Mesothelial cell of epicardium (in vitro differentiated cells): ENCODE measurements around the gene SYMPK. TPM values are rescaled to one million over a fixed set of nuclear protein-coding genes. Genes with fewer than 3 reads are reported as not detected.

Experiments
- DNase-seq, 2 experiments: peaks; one replicate each; pipeline ENCODE4 v3.0.0; 2021; ENCODE audit warnings: low spot score in 2 of 2; ENCODE audit not compliant: unreplicated experiment in 2 of 2
- H3K27ac Mint-ChIP-seq: 2 replicates; pipeline ENCODE4 v1.8.0; 2021; ENCODE audit warnings: mixed read lengths
- H3K27me3 Mint-ChIP-seq: 2 replicates; pipeline ENCODE4 v1.8.0; 2021; ENCODE audit warnings: low read depth, mixed read lengths
- H3K36me3 Mint-ChIP-seq: 2 replicates; pipeline ENCODE4 v1.8.0; 2021; ENCODE audit warnings: mixed read lengths
- H3K4me1 Mint-ChIP-seq: 2 replicates; pipeline ENCODE4 v1.8.0; 2021; ENCODE audit warnings: mixed read lengths
- H3K4me3 Mint-ChIP-seq: 2 replicates; pipeline ENCODE4 v1.8.0; 2021; ENCODE audit warnings: mild to moderate bottlenecking, moderate library complexity, mixed read lengths
- H3K9me3 Mint-ChIP-seq: 2 replicates; pipeline ENCODE4 v1.8.0; 2021; ENCODE audit warnings: mixed read lengths
- total RNA-seq: library from RNA; stranded (reverse); gene quantifications from 3 replicates; pipeline ENCODE4 v1.2.1, GENCODE V29; 2021
- TF ChIP-seq, protein P1 (sequence below): fragments of 200-600 bp; sonication (generic); IDR thresholded peaks from one replicate; pipeline ENCODE4 v1.5.0; 2021; ENCODE audit warnings: antibody characterized with exemption; ENCODE audit not compliant: unreplicated experiment

The SYMPK gene
- total RNA-seq, 1 donor from 2014 or later = 92.6 TPM

DNA sequence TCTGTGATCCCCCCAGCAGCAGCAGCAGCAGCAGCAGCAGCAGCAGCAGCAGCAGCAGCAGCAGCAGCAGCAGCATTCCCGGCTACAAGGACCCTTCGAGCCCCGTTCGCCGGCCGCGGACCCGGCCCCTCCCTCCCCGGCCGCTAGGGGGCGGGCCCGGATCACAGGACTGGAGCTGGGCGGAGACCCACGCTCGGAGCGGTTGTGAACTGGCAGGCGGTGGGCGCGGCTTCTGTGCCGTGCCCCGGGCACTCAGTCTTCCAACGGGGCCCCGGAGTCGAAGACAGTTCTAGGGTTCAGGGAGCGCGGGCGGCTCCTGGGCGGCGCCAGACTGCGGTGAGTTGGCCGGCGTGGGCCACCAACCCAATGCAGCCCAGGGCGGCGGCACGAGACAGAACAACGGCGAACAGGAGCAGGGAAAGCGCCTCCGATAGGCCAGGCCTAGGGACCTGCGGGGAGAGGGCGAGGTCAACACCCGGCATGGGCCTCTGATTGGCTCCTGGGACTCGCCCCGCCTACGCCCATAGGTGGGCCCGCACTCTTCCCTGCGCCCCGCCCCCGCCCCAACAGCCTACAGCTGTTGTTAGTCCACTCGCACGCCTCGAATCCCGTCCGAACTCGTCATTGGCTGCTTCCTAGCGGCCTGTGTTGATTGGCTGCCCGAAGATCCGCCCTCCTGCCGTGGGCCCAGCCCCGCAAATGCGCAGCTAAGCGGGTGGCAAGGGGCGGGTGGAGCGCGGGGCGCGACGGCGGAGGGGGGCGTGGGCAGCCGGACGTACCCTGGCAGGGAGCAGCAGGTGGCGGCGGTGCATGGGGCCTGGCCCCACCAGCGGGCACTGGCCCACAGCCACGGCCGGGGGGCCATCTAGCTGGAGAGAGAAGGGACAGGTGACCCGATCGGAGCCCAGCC, 92.5 kb downstream of the SYMPK start:
- Mint-ChIP-seq H3K27ac (peak overlapping the region; percentile 98), H3K36me3 (peaks cover 4% of the 10 kb centered on the region), H3K9me3 (no peaks in the 10 kb centered on the region)

DNA sequence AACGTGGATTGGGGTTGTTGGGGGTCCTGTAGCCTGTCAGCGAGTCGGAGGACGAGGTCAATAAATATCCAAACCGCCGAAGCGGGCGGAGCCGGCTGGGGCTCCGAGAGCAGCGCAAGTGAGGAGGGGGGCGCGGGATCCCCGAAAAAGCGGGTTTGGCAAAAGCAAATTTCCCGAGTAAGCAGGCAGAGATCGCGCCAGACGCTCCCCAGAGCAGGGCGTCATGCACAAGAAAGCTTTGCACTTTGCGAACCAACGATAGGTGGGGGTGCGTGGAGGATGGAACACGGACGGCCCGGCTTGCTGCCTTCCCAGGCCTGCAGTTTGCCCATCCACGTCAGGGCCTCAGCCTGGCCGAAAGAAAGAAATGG, 93.1 kb downstream of the SYMPK start:
- TF ChIP-seq, protein P1, sequence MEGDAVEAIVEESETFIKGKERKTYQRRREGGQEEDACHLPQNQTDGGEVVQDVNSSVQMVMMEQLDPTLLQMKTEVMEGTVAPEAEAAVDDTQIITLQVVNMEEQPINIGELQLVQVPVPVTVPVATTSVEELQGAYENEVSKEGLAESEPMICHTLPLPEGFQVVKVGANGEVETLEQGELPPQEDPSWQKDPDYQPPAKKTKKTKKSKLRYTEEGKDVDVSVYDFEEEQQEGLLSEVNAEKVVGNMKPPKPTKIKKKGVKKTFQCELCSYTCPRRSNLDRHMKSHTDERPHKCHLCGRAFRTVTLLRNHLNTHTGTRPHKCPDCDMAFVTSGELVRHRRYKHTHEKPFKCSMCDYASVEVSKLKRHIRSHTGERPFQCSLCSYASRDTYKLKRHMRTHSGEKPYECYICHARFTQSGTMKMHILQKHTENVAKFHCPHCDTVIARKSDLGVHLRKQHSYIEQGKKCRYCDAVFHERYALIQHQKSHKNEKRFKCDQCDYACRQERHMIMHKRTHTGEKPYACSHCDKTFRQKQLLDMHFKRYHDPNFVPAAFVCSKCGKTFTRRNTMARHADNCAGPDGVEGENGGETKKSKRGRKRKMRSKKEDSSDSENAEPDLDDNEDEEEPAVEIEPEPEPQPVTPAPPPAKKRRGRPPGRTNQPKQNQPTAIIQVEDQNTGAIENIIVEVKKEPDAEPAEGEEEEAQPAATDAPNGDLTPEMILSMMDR = no peak
- H3K9me3 Mint-ChIP-seq = no peaks in the 10 kb centered on the region

More for the DNA sequence above, 92.5 kb downstream of the SYMPK start:
- DNase-seq = peak; percentile 90 to 98
- Mint-ChIP-seq H3K27me3 (no peaks in the 10 kb centered on the region), H3K4me1 (peaks cover 17% of the 10 kb centered on the region), H3K4me3 (peak overlapping the region; percentile 98)
- TF ChIP-seq, protein P1 = peak; percentile 100

DNA sequence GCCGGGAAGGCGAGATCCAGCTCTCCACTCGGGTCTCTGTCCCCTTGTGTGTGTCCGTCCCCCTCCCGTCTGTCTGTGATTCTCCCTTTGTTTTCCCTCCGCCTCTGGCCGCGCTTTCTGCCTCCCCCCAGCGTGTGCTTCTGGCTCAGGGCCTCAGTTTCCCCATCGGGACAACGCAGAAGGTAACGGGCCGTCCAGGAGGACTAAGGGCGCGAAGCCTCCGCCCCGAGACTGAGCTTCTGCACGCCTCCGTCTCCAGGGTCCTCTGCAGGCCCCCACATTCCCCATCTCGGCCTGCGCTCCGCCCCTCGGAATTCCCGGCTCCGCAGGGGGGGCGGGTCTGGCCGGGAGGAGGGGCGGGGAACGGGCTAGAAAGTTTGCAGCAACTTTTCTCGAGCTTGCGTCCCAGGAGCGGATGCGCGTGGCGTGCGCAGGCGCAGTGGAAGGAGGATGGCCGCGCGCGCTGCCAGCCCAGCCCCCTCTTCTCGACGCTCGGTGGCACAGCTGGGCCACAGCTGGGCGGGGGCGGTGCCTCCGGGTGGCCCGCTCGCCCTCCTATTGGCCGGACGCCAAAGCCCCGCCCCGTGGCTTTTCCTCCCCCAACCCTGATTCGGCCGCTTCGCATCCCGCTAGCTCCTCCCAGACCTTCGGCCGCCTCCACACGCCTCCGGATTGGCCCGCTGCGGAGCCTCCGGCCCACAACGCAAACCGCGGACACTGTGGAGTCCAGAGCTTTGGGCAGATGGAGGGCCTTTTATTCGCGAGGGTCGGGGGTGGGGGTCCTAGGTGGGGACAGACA, 93.8 kb downstream of the SYMPK start, which contains the start of gene SIX5:
TSS of gene SIX5 (minus strand) at position 269 of the 799 bp plus-strand sequence. CDS start 408 bp downstream, outside the sequence.
- H3K27me3 Mint-ChIP-seq = no peaks in the 10 kb centered on the region

More for the DNA sequence above, 93.1 kb downstream of the SYMPK start:
- peaks cover 6% of the 10 kb centered on the region for H3K36me3 Mint-ChIP-seq
- no peak for DNase-seq
- H3K27ac Mint-ChIP-seq = peak overlapping the region; percentile 98
- no peaks in the 10 kb centered on the region for H3K27me3 Mint-ChIP-seq
- H3K4me1 Mint-ChIP-seq = peaks cover 21% of the 10 kb centered on the region
- H3K4me3 Mint-ChIP-seq = peak overlapping the region; percentile 98

DNA sequence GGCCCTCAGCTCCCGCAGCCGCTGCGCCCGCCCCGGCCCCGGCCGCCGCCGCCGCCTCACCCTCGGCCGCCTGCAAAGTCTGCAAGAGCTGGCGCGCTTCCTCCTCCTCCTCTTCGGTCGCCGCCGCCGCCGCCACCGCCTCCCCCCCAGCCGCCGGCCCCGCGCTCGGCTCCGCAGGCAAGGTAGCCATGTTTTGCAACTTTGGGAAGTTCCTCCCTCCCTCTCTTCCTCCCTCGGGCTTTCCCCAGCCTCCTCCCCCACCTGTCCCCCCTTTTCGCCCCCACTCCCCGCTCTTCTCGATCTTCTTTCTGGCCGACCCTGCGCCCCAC, 94.3 kb downstream of the SYMPK start:
- H3K4me3 Mint-ChIP-seq = peak overlapping the region; percentile 98
- H3K4me1 Mint-ChIP-seq = peaks cover 29% of the 10 kb centered on the region
- DNase-seq = peak in 1 of 2 experiments; percentile 77
- H3K27ac Mint-ChIP-seq = peak overlapping the region; percentile 100
- TF ChIP-seq, protein P1 = no peak
- H3K9me3 Mint-ChIP-seq = no peaks in the 10 kb centered on the region
- no peaks in the 10 kb centered on the region for H3K27me3 Mint-ChIP-seq
- H3K36me3 Mint-ChIP-seq = peaks cover 6% of the 10 kb centered on the region

More for the DNA sequence above, 93.8 kb downstream of the SYMPK start, which contains the start of gene SIX5:
- no peaks in the 10 kb centered on the region for H3K9me3 Mint-ChIP-seq
- peaks cover 26% of the 10 kb centered on the region for H3K4me1 Mint-ChIP-seq
- DNase-seq = peak; percentile 100
- TF ChIP-seq, protein P1 = no peak
- peak within 1 kb of the TSS; percentile 100 for H3K27ac Mint-ChIP-seq
- H3K36me3 Mint-ChIP-seq = peaks cover 6% of the 10 kb centered on the region
- H3K4me3 Mint-ChIP-seq = peak within 1 kb of the TSS; percentile 98

DNA sequence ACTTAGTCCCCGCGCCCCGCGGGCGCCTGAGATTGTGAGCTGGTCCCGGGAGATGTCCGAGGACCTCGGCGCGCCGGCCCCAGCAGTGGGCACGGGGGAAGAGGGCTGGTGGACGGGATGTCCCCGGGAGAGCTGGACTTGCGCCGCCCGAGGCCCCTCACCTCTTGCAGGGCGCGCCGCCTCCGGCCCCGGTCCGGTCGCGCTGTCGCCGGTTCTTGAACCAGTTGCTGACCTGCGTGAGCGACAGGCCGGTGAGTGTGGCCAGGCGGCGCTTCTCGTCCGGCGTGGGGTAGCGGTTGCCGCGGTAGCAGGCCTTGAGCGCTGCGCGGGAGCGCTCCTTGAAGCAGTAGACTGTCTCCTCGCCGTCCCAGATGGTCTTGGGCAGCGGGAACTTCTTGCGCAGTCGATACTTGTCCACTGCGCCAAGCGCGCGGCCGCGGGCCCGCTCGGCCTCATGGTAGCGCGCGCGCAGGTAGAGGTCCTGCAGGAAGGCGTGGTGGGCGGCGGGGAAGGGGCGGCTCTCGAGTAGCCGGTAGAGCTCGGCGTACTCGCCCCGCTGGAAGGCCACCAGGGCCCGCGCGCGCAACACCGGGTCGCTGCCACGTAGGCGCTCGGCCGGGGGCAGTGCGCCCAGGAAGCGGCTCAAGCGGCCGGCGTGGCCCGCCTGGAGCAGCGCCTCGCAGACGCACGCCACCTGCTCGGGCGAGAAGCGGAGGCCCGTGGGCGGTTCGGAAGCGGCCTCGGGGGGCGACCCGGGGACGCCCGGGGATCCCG, 94.9 kb downstream of the SYMPK start:
- Mint-ChIP-seq H3K4me3 (peak overlapping the region; percentile 87), H3K9me3 (no peaks in the 10 kb centered on the region), H3K36me3 (peaks cover 2% of the 10 kb centered on the region), H3K4me1 (peaks cover 29% of the 10 kb centered on the region), H3K27me3 (no peaks in the 10 kb centered on the region), H3K27ac (peak overlapping the region; percentile 97)
- peak in 1 of 2 experiments; percentile 70 for DNase-seq
- TF ChIP-seq, protein P1 = no peak
